Fibroblast of skin of left quadriceps (primary cell): Measurements from ENCODE around the gene ZBTB6.
"Not testable (repeated sequence)": the region's sequence is repeated elsewhere in the genome, so short reads cannot be mapped to it uniquely, and the experiment has no call there.

Source experiments
- DNase-seq, 2 experiments: peaks; one replicate each; pipeline ENCODE4 v3.0.0-alpha.2; 2013; ENCODE audit warnings: low read depth in 2 of 2

The ZBTB6 gene

DNA sequence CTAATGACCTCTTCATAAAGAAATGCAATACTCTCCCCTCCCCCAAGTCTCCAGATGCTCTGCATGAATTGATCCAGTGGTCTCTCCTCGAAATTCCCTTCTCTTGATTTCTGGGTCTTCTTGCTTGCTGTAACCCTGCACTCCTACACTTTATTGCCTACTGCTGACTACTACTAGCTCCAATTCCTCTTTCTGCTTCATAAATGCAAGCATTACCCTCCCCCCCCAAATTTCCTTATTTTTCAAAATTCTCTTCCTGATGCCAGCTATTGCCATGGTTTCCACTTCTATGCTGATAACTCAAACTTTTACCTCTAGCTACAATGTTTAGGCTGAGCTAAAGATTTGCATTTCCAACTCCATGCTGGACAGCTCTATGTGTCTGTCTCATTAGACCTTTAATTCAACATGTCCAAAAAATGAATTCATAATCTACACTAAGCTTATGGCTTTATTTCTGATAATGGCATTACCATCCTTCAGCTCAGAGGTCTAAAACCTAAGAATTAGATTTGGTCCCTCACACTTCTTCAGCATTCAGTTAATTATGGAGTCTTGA lies 16.8 kb upstream of the ZBTB6 start:
- no peak for DNase-seq

DNA sequence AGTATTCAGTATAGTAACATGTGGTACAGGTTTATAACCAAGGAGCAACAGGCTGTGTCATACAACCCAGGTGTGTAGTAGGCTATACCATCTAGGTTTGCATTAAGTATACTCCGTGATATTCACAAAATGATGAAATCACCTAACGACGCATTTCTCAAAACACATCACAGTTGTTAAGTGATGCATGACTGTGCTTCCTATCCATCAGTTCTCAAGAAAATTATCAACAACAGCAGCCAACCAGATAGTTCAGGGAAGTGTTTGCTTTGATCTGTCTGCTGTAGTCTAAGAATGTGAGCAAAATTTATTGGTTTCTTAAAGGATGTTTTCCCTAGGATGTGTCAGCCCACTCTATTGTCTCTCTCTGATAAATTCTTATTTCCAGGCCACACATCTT lies 10.8 kb upstream of the ZBTB6 start:
- no peak for DNase-seq

DNA sequence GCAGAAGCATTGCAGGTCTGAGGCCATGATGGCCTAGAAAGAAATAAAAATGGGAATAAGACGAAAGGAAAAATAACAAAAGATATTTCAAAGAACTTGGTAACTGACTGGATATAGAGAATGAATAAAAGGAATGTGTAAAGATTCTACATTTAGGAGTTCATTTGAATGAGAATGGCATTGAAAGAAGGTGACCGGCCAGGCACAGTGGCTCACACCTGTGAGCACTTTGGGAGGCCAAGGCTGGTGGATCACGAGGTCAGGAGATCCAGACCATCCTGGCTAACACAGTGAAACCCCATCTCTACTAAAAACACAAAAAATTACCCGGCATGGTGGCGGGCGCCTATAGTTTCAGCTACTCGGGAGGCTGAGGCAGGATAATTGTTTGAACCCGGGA lies 9.6 kb upstream of the ZBTB6 start:
- DNase-seq: no peak

DNA sequence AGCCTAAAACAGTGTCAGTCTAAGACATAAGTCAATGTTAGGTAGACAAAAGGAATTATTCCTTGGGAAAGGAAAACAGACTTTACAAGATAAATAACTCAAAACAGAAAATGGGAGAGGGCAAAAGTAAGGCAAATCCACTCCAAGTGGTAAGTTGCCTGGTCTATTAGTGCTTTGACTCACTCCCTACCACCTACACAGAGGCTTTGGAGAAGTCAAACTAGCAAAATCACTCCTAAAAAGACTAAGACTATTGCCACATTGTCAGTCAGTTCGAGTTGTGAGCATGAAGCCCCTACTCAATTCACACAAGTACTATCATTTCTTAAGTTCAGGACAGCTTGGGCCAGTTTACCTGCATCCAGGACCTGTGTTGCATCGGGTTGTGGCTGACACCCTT lies 5.2 kb upstream of the ZBTB6 start:
- no peak for DNase-seq

DNA sequence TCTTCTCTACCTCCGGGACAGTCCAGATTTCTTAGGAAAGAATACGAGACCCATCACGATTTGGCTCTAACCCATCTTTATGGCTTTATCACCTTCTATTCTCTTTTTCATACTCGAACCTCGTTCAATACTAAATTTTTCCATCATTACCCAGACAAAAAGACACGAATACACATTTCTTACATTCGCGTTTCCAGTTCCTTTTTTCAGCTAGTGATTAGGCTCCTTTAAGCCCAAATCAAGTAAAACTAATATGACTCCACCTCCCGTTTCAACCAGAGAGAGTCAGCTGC lies 506 bp downstream of the ZBTB6 start:
- DNase-seq: no peak

DNA sequence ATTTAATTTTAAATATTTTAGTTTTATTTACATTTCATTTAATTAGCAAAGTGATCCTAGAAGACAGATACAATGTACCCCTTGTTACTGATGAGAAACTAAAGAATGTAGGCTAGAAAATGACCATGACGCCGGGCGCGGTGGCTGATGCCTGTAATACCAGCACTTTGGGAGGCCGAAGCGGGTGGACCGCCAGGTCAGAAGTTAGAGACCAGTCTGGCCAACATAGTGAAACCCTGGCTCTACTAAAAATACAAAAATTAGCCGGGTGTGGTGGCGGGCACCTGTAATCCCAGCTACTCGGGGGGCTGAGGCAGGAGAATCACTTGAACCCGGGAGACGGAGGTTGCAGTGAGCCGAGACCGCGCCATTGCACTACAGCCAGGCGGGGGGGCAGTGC lies 7.0 kb downstream of the ZBTB6 start:
- not testable (repeated sequence) for DNase-seq

DNA sequence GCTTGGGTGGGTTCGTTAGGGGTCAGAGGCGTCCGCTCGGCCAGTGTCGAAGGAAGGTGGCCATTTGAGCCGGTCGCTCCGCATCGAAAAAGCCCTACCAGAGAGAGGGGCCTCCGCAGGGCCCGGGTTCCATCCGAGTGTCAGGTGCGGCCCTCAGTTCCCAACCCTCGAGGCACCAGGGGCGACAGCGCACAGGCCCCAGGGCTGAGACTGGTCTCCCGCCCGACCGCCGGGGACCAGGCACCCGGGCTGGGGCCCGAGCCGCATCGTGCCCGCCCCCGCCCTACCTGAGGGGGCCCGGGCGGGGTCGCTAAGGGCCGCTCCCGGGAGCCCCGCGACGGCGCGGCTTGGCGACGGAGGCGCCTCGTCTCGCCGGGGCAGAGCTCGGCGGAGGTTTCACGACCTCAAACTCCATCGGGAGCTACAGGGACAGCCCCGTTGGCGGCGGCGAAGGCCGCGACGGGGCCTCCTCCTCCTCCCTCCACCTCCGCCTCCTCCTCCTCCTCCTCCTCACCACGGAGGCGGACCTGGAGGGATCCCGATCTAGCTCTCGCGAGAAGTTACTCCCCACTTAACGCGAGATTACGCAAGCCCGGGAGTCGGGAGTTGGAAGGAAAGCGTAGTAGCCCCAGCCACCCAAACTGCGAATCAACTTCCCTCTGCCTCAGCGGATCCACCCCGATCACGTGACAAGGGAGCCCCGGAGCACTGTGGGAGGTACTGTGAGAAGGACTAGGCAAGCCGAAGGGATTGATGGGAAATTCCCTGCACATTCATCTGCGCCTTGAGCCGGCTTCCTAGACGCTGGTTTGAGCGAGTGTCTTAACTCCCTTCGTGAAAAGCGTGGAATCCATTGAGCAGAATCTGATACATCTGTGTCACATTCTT lies 8.1 kb downstream of the ZBTB6 start, which contains the start of gene RC3H2:
RC3H2 (minus strand) TSS at position 537 of the 888 bp plus-strand sequence. CDS start 7,850 bp downstream, outside the sequence.
- DNase-seq: peak; percentile 100

DNA sequence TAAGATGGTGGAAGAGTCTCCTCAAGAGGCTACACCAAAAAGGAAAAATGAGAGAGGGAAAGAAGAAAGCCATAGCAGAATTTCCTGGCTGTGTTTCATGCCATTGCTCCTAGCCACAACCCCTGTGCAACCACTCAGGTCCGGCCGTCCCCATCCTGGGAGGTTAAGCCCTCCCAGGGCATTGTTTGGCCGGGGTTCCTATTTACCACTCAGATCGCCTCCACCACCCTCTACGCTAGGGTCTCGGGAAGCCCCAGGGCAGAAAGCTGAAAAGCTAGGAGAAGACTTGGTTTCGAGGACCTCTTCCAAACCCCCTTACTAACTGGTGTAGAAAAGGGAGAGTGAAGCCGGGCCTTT lies 8.7 kb downstream of the ZBTB6 start:
- DNase-seq: no peak

DNA sequence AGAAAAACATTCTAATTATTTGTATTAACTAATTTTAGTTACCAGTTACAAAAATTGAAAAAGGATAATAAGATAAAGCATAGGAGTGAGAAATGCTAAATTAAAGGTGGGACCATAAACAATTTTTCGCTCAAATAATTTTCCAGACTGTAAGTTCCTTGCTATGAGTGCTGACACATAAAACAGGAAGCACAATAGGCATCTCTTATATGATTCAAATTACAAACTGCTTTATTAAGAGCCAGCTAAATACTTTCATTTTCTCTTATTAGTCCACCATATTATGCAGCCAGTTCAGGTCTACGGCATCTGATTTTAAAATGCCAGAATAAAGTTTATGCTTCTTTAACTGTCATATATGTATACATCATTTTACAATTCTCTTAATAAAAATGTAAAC lies 12.3 kb downstream of the ZBTB6 start:
- no peak for DNase-seq

DNA sequence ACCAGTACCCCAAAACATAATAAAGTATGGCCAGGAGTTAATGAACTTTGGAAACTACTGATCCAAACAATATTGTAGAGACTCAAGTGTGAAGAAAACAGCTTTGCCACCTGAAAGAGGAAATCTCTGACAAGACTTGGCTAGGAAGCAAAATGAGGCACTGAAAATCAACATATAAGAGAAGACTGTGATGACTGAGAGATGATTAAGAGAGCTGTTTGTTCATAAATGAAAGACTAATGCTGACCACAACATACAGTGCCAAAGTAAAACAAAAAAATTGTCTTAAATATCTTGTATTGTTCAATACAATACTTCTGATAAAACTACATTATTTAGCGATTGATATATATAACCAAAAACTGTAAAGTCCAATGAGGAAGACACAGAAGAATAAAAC lies 15.2 kb downstream of the ZBTB6 start:
- DNase-seq: no peak

DNA sequence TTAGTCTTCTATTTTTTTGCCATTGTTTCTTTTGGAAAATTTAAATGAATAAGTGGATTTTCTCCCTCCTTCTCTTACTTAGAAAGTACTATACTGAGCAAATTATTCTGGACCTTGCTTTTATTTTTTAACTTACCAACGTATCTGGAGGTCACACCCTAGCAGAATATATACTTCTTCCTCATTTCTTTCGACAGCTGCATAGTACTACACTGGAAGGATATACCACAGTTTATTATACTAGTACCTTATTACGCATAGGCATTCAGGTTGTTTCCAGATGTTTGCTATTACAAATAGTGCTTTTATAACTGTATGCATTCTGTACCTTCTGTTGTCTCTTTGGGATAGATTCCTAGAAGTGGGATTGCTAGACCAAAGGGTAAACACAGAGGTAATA lies 24.6 kb downstream of the ZBTB6 start:
- DNase-seq: no peak

DNA sequence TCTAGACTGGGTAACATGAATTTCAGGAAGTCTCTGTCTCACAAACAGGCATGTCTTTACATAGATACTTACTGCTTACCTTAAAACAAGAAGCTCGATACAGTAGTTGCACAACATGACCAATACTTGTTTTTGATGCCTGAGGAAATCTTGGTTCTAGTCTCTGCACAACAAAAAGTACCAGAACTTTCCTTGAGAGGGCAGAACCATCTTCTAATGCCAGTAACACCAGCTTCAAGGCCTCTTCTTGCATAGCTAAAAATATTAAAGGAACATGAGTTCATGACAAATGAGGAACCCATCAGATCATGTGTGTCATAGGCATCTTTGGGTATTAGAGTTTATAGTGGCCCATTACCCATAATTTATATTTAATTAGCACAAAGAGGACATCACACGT lies 30.0 kb downstream of the ZBTB6 start:
- no peak for DNase-seq

DNA sequence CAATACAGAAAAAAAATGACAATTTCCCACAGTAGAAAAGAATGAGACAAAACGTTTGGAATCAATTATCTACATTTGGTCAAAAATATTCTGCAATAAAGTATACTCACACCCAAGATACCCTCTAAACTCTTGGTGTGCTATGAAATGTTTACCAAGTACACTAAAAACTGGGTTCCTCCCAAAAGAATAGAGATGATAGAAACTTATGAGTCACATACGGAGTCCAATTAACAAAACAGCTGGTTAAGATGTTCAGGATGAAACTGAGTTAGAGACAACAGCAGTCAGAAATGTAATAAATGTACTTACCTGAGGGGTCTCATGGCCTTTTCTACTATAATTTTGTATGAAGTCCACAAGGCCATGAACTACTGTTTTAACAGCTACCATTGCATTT lies 33.7 kb downstream of the ZBTB6 start:
- no peak for DNase-seq

DNA sequence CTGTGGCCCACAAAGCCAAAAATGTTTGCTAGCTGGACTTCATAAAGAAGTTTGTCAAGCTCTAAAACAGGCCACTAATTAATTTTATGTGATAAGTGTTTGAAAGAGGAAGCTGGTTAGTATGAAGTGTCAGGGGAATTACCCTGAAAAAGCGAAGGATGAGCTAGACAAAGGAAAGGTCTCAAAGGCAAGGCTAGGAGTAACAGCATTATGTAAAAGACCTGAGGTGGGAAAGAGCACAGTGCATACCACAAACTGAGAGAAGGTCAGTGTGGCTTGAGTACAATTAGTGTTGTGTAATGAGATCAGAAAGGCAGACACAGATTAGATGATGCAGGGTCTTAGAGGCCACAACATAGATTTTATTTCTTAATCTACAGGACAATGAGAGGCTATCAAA lies 37.6 kb downstream of the ZBTB6 start:
- DNase-seq: no peak

DNA sequence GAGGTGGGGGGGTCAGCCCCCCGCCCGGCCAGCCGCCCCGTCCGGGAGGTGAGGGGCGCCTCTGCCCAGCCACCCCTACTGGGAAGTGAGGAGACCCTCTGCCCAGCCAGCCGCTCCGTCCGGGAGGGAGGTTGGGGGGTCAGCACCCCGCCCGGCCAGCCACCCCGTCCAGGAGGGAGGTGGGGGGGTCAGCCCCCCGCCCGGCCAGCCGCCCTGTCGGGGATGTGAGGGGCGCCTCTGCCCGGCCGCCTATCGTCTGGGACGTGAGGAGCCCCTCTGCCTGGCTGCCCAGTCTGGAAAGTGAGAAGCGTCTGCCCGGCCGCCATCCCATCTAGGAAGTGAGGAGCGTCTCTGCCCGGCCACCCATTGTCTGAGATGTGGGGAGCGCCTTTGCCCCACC lies 45.8 kb downstream of the ZBTB6 start:
- not testable (repeated sequence) for DNase-seq

DNA sequence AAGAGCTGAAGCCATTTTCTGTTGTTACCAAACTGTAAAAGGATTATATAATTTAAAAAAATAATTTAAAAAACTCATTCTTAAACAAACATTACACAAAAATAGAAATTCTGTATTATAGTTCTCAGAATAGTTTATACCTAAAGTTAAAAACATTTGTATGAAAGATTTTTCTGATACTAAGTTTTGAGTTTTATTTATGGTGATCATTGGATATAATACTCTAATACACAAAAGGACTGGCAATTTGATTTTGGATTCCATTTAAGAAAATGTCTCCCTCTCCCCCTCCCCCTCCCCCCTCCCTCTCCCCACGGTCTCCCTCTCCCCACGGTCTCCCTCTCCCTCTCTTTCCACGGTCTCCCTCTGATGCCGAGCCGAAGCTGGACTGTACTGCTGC lies 47.0 kb downstream of the ZBTB6 start:
- no peak for DNase-seq

DNA sequence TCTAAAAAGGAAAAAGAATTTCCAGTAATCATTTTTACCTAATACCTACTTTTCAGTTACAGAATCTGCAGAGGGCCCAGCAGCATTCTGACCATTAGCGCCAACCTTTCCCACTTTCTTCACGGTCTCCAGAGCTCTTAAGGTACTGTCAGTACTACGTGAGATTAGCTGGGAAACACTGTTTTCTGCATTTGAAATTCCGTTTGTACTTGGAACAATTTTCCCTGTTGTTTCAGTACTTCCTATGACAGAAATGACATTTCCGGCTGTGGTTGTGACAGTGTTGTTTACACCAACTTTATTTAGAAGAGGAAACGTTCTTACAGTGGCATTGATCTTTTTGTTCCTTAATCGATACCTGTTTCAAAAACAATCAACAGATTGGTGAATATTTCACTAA lies 47.8 kb downstream of the ZBTB6 start:
- DNase-seq: no peak

DNA sequence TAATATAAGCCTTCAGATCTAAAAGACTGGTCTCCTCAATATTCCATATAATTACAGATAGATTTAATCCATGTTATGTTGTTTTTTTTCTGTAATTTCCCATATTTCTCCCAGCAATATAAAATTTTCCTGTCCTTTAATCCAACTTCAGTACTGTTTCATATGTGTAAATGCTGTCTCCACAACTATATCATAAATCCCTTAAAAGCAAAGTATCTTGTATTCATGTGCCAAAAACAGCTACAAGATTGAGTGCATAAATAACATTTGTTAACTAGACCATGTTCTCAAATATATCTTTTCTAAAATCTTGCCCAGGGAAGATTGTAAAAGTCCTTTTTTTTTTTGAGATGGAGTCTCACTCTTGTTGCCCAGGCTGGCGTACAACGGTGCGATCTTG lies 49.7 kb downstream of the ZBTB6 start:
- DNase-seq: no peak

DNA sequence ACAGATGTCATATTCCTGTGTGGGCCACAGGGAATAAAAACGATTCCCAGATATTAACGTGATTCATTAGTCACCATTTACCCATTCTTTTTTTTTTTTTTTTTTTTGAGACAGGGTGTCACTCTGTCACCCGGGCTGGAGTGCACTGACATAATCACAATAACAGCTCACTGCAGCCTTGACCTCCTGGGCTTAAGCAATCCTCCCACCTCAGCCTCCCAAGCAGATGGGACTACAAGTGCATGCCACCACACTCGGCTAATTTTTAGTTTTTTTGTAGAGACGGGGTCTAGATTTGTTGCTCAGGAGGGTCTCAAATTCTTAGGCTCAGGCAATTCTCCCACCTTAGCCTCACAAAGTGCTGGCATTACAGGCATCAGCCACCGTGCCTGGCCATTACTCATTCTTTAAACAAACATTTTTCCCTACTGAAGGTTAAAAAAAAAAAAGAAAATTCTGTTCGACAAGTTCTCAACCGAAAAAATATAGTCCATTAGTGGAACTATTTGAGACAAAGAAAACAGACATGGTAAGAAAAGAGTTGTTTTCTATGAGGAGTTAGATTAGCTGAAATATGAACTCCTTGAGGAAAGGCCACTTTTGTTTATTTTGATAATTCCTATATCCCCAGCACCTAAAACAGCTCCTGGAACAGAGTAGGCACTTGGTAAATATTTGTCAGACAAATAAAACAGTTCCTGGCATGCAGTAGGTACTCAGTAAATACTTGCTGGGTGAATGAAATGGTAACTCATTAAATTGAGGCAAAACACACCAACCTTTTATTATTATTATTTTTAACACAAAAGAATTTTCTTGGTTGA lies 52.6 kb downstream of the ZBTB6 start:
- DNase-seq: no peak
